PC-3 (cell line): ENCODE data around the gene MAGI1. TPM values are rescaled to one million over a fixed set of nuclear protein-coding genes. Genes with fewer than 3 reads are reported as not detected.

Experiments used
- ATAC-seq: fragments of 200-7000 bp; cut with Tn5 transposase; 2 replicates; pipeline ENCODE4 v1.9.1; 2020; ENCODE audit warnings: mild to moderate bottlenecking, moderate library complexity
- BruUV-seq: library from RNA; stranded (reverse); fragments of 400-500 nt; replicated peaks from 2 replicates; lab custom pipeline; 2021; lab: Mats Ljungman, UMichigan
- CTCF ChIA-PET: fragments of 300-600 bp; sonication (Branson Sonifier 250); formaldehyde crosslinking; loops from one replicate; lab custom pipeline; 2022; ENCODE audit warnings: antibody characterized with exemption; lab: Charles Lee
- POLR2A ChIA-PET: fragments of 300-600 bp; sonication (Branson Sonifier 250); formaldehyde crosslinking; loops from one replicate; lab custom pipeline; 2022; ENCODE audit warnings: antibody characterized with exemption; ENCODE audit not compliant: unreplicated experiment; lab: Charles Lee
- DNase-seq: peaks from one replicate; pipeline ENCODE4 v3.0.0-alpha.2; 2015
- H2AFZ ChIP-seq: fragments of 300-600 bp; sonication (generic); 2 replicates; pipeline ENCODE4 v1.6.0; 2016; ENCODE audit warnings: antibody characterized with exemption, low read length
- H3F3A ChIP-seq: fragments of 300-600 bp; sonication (generic); one replicate; pipeline ENCODE4 v1.6.0; 2017; ENCODE audit warnings: antibody characterized with exemption, low read length, control low read depth, mild to moderate bottlenecking; ENCODE audit not compliant: unreplicated experiment
- H3K27ac ChIP-seq: fragments of 300-600 bp; sonication (generic); 2 replicates; pipeline ENCODE4 v1.5.1; 2016; ENCODE audit warnings: mild to moderate bottlenecking, low read length
- H3K27me3 ChIP-seq: fragments of 300-600 bp; sonication (generic); 2 replicates; pipeline ENCODE4 v1.6.1; 2016; ENCODE audit warnings: low read length, mixed read lengths
- H3K36me3 ChIP-seq: fragments of 300-600 bp; sonication (generic); 2 replicates; pipeline ENCODE4 v1.6.1; 2016; ENCODE audit warnings: low read depth, mixed run types, low read length, mixed read lengths
- H3K4me1 ChIP-seq: fragments of 300-600 bp; sonication (generic); 2 replicates; pipeline ENCODE4 v1.5.1; 2016; ENCODE audit warnings: low read length; ENCODE audit not compliant: insufficient read depth
- H3K4me2 ChIP-seq: fragments of 300-600 bp; sonication (generic); 2 replicates; pipeline ENCODE4 v1.6.0; 2016; ENCODE audit warnings: low read length
- H3K4me3 ChIP-seq: fragments of 300-600 bp; sonication (generic); 2 replicates; pipeline ENCODE4 v1.5.1; 2016; ENCODE audit warnings: mild to moderate bottlenecking, low read length, mixed read lengths
- H3K79me2 ChIP-seq: fragments of 300-600 bp; sonication (generic); 2 replicates; pipeline ENCODE4 v1.6.1; 2017; ENCODE audit warnings: low read length, mixed read lengths
- H3K9ac ChIP-seq: fragments of 300-600 bp; sonication (generic); 2 replicates; pipeline ENCODE4 v1.6.0; 2016; ENCODE audit warnings: mild to moderate bottlenecking, low read length
- H3K9me2 ChIP-seq: fragments of 300-600 bp; sonication (generic); replicated peaks from 2 replicates; pipeline ENCODE4 v1.6.1; 2016; ENCODE audit warnings: mixed run types, low read length, mixed read lengths
- H3K9me3 ChIP-seq: fragments of 300-600 bp; sonication (generic); 2 replicates; pipeline ENCODE4 v1.6.1; 2016; ENCODE audit warnings: low read length, mixed read lengths
- H4K20me1 ChIP-seq: fragments of 300-600 bp; sonication (generic); 2 replicates; pipeline ENCODE4 v1.6.1; 2016; ENCODE audit warnings: low read length, mixed read lengths
- EZH2 ChIP-seq: fragments of 300-600 bp; sonication (generic); IDR thresholded peaks from one replicate; pipeline ENCODE4 v1.6.1; 2017; ENCODE audit warnings: antibody characterized with exemption, mild to moderate bottlenecking, low read length; ENCODE audit not compliant: unreplicated experiment
- EZH2phosphoT487 ChIP-seq: fragments of 300-600 bp; sonication (generic); IDR thresholded peaks from 2 replicates; pipeline ENCODE4 v1.6.1; 2018; ENCODE audit warnings: mild to moderate bottlenecking, antibody characterized with exemption, low read length, borderline replicate concordance
- intact Hi-C: fragments of 100-400 bp; cut with micrococcal nuclease; formaldehyde crosslinking; loops from 2 replicates; pipeline ENCODE4 v1.9.0; 2023
- total RNA-seq: library from RNA; depleted of rRNA; stranded (reverse); fragments of >200 nt; gene quantifications from 2 replicates; pipeline ENCODE4 v1.2.3, GENCODE V29; 2014
- TF ChIP-seq, protein P1 (sequence below): fragments of 300-600 bp; sonication (generic); conservative IDR thresholded peaks from 2 replicates; pipeline ENCODE4 v1.5.1; 2017; ENCODE audit warnings: antibody characterized with exemption, low read depth, mild to moderate bottlenecking, low read length

Gene MAGI1
- total RNA-seq, 1 experiment from 2014 or later: 8.9 TPM

DNA sequence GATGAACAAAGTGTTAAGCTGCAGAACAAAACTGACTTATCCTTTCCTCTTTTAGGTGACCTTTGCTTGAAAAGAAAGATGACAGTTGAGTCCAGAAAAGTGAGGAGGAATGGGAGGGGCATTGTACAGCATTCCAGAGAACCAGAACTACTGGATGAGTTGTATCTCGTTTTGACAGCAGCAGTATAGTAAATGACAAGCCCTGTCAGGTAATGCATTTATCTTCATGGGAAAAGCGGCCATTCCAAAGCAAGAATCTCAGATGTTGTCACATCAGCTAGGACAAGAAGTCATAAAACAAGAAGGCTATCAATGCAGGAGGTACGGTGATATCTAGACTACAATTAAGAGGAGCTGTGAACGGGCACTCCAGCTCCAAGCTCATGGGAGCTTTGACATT, 421.5 kb downstream of the MAGI1 start:
- ChIA-PET POLR2A (no interaction called here), CTCF (no interaction called here)
- no peaks in the 10 kb centered on the region for H3K9me2 ChIP-seq
- H3F3A ChIP-seq: no peaks in the 10 kb centered on the region
- intact Hi-C loops: no loop called here
- ATAC-seq (no peak), DNase-seq (no peak)
- no peaks in the 10 kb centered on the region for H3K4me1 ChIP-seq
- H3K36me3 ChIP-seq: no peaks in the 10 kb centered on the region
- no peak overlapping the region for H3K4me3 ChIP-seq
- H3K9me3 ChIP-seq: no peaks in the 10 kb centered on the region
- no peak overlapping the region for H3K4me2 ChIP-seq
- no peaks in the 10 kb centered on the region for H4K20me1 ChIP-seq
- no TSS peak for BruUV-seq
- no peaks in the 10 kb centered on the region for H3K79me2 ChIP-seq
- TF ChIP-seq EZH2phosphoT487: no peak
- TF ChIP-seq, protein P1, sequence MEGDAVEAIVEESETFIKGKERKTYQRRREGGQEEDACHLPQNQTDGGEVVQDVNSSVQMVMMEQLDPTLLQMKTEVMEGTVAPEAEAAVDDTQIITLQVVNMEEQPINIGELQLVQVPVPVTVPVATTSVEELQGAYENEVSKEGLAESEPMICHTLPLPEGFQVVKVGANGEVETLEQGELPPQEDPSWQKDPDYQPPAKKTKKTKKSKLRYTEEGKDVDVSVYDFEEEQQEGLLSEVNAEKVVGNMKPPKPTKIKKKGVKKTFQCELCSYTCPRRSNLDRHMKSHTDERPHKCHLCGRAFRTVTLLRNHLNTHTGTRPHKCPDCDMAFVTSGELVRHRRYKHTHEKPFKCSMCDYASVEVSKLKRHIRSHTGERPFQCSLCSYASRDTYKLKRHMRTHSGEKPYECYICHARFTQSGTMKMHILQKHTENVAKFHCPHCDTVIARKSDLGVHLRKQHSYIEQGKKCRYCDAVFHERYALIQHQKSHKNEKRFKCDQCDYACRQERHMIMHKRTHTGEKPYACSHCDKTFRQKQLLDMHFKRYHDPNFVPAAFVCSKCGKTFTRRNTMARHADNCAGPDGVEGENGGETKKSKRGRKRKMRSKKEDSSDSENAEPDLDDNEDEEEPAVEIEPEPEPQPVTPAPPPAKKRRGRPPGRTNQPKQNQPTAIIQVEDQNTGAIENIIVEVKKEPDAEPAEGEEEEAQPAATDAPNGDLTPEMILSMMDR: no peak
- no peak for TF ChIP-seq EZH2
- no peak overlapping the region for H3K27ac ChIP-seq
- no peaks in the 10 kb centered on the region for H3K27me3 ChIP-seq
- H2AFZ ChIP-seq: no peak overlapping the region
- no peak overlapping the region for H3K9ac ChIP-seq

DNA sequence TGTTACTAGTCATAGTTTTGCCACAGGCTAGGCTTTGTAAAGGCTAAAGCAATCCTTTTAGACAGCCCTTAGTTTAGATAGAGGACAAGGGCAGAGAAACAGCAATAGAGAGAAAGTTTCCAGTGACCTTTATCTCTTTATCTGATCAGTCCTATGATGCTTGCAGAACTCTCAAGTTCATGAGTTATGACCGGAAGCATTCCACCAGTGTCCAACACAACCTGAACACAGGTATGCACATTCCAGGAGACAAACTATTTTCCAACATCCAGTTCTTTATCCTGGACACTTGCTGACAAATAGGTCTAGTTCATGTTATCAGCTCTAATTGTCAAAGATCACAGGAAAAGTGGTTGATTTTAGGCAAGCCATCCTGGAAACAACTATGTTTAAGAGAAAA, 422.2 kb downstream of the MAGI1 start:
- H2AFZ ChIP-seq: no peak overlapping the region
- no peak for ATAC-seq
- no peaks in the 10 kb centered on the region for H3K36me3 ChIP-seq
- no peaks in the 10 kb centered on the region for H3K4me1 ChIP-seq
- H3K4me3 ChIP-seq: no peak overlapping the region
- no peaks in the 10 kb centered on the region for H3K79me2 ChIP-seq
- DNase-seq: no peak
- H3K9me2 ChIP-seq: no peaks in the 10 kb centered on the region
- POLR2A ChIA-PET: no interaction called here
- H3K9ac ChIP-seq: no peak overlapping the region
- BruUV-seq: no TSS peak
- intact Hi-C loops: no loop called here
- no peak overlapping the region for H3K27ac ChIP-seq
- CTCF ChIA-PET: no interaction called here
- H3K4me2 ChIP-seq: no peak overlapping the region
- TF ChIP-seq EZH2: no peak
- TF ChIP-seq, protein P1: no peak
- no peak for TF ChIP-seq EZH2phosphoT487
- H4K20me1 ChIP-seq: no peaks in the 10 kb centered on the region
- H3F3A ChIP-seq: no peaks in the 10 kb centered on the region
- H3K27me3 ChIP-seq: no peaks in the 10 kb centered on the region
- no peaks in the 10 kb centered on the region for H3K9me3 ChIP-seq

DNA sequence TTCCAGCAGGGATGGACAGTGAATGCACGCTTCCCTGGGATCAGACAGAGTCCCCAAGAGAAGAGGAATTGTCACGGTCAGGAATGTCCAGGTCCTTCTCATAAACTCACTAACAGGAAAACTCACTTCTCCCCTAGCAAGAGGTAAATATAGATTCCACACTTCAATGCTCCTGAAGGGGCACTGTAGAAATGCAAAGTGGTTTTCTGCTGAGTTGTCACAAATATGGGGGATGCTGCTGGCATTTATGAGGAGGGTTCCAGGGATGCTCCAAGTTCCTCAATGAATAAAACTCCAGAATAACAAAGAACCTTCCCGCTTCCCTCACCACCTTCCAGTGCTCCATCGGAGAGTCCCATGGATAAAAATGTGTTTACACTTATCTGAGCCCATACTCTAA, 423.4 kb downstream of the MAGI1 start:
- DNase-seq (no peak), ATAC-seq (no peak)
- no peak overlapping the region for H3K4me2 ChIP-seq
- no peaks in the 10 kb centered on the region for H3K4me1 ChIP-seq
- H3K4me3 ChIP-seq: no peak overlapping the region
- POLR2A ChIA-PET: no interaction called here
- no peak overlapping the region for H3K9ac ChIP-seq
- CTCF ChIA-PET: no interaction called here
- intact Hi-C loops: no loop called here
- H2AFZ ChIP-seq: no peak overlapping the region
- no peaks in the 10 kb centered on the region for H3K9me2 ChIP-seq
- TF ChIP-seq, protein P1: no peak
- TF ChIP-seq EZH2phosphoT487 (no peak), EZH2 (no peak)
- no peak overlapping the region for H3K27ac ChIP-seq
- no peaks in the 10 kb centered on the region for H4K20me1 ChIP-seq
- H3K36me3 ChIP-seq: no peaks in the 10 kb centered on the region
- no peaks in the 10 kb centered on the region for H3K27me3 ChIP-seq
- no TSS peak for BruUV-seq
- H3F3A ChIP-seq: no peaks in the 10 kb centered on the region
- no peaks in the 10 kb centered on the region for H3K9me3 ChIP-seq
- no peaks in the 10 kb centered on the region for H3K79me2 ChIP-seq
